Right lobe of liver (tissue), 4 donors: ENCODE results near the gene KDM4B.

Experiments used
- POLR2A ChIP-seq: fragments of 450-650 bp; IDR thresholded peaks from one replicate; pipeline ENCODE4 v1.6.1; 2017; ENCODE audit warnings: antibody characterized with exemption, mild to moderate bottlenecking
- TF ChIP-seq, protein P1 (sequence below), 4 donors: fragments of 200-600 bp in 3 of 4; fragments of 450-650 bp in 1 of 4; IDR thresholded peaks; one replicate each; pipeline versions ENCODE4 v1.5.1 to v1.8.0; 2016 to 2022; ENCODE audit warnings: antibody characterized with exemption in 4 of 4, mild to moderate bottlenecking in 2 of 4
- donor health status: DM: no; HTN: no; CAD: no.
- donor health status: DM: no; HTN: no; CAD: no.
- donor health status: DM: no; HTN: yes; CAD: no.

DNA sequence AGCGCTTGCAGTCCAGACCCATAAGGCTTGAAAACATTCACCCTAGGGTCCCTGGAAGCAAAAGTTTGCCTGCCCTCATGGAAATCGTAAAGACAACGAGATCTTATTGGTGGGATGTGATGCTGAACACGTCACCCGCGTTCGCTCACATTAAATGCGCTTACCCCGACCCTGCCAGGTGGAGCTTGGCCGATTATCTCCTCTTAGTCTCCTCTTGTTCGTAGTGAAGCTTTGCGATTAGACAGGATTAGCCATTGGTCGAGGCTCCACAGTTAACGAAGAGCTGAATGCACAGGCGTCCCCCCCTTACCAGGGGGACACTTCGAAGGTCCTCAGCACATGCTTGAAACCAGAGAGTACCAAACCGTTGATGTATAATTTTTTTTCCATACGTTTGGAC lies 16.0 kb upstream of the KDM4B start:
- TF ChIP-seq, protein P1, sequence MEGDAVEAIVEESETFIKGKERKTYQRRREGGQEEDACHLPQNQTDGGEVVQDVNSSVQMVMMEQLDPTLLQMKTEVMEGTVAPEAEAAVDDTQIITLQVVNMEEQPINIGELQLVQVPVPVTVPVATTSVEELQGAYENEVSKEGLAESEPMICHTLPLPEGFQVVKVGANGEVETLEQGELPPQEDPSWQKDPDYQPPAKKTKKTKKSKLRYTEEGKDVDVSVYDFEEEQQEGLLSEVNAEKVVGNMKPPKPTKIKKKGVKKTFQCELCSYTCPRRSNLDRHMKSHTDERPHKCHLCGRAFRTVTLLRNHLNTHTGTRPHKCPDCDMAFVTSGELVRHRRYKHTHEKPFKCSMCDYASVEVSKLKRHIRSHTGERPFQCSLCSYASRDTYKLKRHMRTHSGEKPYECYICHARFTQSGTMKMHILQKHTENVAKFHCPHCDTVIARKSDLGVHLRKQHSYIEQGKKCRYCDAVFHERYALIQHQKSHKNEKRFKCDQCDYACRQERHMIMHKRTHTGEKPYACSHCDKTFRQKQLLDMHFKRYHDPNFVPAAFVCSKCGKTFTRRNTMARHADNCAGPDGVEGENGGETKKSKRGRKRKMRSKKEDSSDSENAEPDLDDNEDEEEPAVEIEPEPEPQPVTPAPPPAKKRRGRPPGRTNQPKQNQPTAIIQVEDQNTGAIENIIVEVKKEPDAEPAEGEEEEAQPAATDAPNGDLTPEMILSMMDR (IDR thresholded peaks at IDR 0.05): no peak
- no peak for TF ChIP-seq POLR2A
